Measurements from ENCODE around the gene CTSO.

GRCh38 chr4:155974996-155975395 is 21.3 kb upstream of the CTSO start:
- TF ChIP-seq CTCF (IDR thresholded peaks at IDR 0.05 in 8 of 11, conservative IDR thresholded peaks at IDR 0.05 in 3 of 11): no peak
- TF ChIP-seq POLR2A (IDR thresholded peaks at IDR 0.05): no peak
